GM23338 (cell line): ENCODE data around the gene SLIT1. TPM values are rescaled to one million over a fixed set of nuclear protein-coding genes. Genes with fewer than 3 reads are reported as not detected.
A peak's percentile ranks its signal among the peaks of the same experiment; 100 is the strongest.

ENCODE experiments used
- ATAC-seq: fragments of 200-7000 bp; cut with Tn5 transposase; 3 replicates; pipeline ENCODE4 v1.9.1; 2020
- DNase-seq: peaks from one replicate; pipeline ENCODE4 v3.0.0-alpha.2; 2015; ENCODE audit warnings: low spot score
- H2AFZ ChIP-seq: fragments of 200-600 bp; sonication (generic); 2 replicates; pipeline ENCODE4 v1.8.0; 2016; ENCODE audit warnings: antibody characterized with exemption, mild to moderate bottlenecking, moderate library complexity
- H3F3A ChIP-seq: fragments of 200-600 bp; sonication (generic); replicated peaks from 2 replicates; pipeline ENCODE4 v1.8.0; 2017; ENCODE audit warnings: antibody characterized with exemption, mixed run types, low read depth
- H3K27ac ChIP-seq: fragments of 200-600 bp; sonication (generic); 2 replicates; pipeline ENCODE4 v1.6.1; 2016; ENCODE audit warnings: low read depth
- H3K27me3 ChIP-seq: fragments of 200-600 bp; sonication (generic); 2 replicates; pipeline ENCODE4 v1.8.0; 2016; ENCODE audit warnings: mild to moderate bottlenecking, mixed run types, moderate library complexity; ENCODE audit not compliant: insufficient read depth
- H3K36me3 ChIP-seq: fragments of 200-600 bp; sonication (generic); 2 replicates; pipeline ENCODE4 v1.8.0; 2016; ENCODE audit warnings: mild to moderate bottlenecking; ENCODE audit not compliant: insufficient read depth
- H3K4me1 ChIP-seq: fragments of 200-600 bp; sonication (generic); 2 replicates; pipeline ENCODE4 v1.8.0; 2016; ENCODE audit warnings: mild to moderate bottlenecking, moderate library complexity; ENCODE audit not compliant: insufficient read depth
- H3K4me2 ChIP-seq: fragments of 200-600 bp; sonication (generic); 2 replicates; pipeline ENCODE4 v1.7.1; 2017; ENCODE audit warnings: mixed run types
- H3K4me3 ChIP-seq: fragments of 200-600 bp; sonication (generic); 2 replicates; pipeline ENCODE4 v1.6.1; 2016; ENCODE audit warnings: mixed run types
- H3K79me2 ChIP-seq: fragments of 200-600 bp; sonication (generic); replicated peaks from 2 replicates; pipeline ENCODE4 v1.8.0; 2017; ENCODE audit warnings: mild to moderate bottlenecking; ENCODE audit not compliant: insufficient read depth
- H3K9me2 ChIP-seq: fragments of 200-600 bp; sonication (generic); 2 replicates; pipeline ENCODE4 v1.8.0; 2017; ENCODE audit not compliant: insufficient read depth
- H4K20me1 ChIP-seq: fragments of 200-600 bp; sonication (generic); replicated peaks from 2 replicates; pipeline ENCODE4 v1.8.0; 2017; ENCODE audit warnings: mild to moderate bottlenecking; ENCODE audit not compliant: insufficient read depth
- H3K27ac Mint-ChIP-seq: 2 replicates; pipeline ENCODE4 v1.8.0; 2020; ENCODE audit warnings: inconsistent platforms, mild to moderate bottlenecking, moderate library complexity, mixed read lengths
- H3K27me3 Mint-ChIP-seq: 3 replicates; pipeline ENCODE4 v1.8.0; 2022; ENCODE audit warnings: low read depth, mild to moderate bottlenecking, moderate library complexity, mixed read lengths, inconsistent platforms; ENCODE audit not compliant: insufficient read depth, poor library complexity
- H3K36me3 Mint-ChIP-seq: 3 replicates; pipeline ENCODE4 v1.8.0; 2021; ENCODE audit warnings: low read depth, mild to moderate bottlenecking, inconsistent platforms, moderate library complexity, mixed read lengths
- H3K4me1 Mint-ChIP-seq: 3 replicates; pipeline ENCODE4 v1.8.0; 2020; ENCODE audit warnings: mild to moderate bottlenecking, inconsistent platforms, mixed read lengths
- H3K4me3 Mint-ChIP-seq: 3 replicates; pipeline ENCODE4 v1.8.0; 2021; ENCODE audit warnings: moderate library complexity, mild to moderate bottlenecking, inconsistent platforms, mixed read lengths
- H3K9me3 Mint-ChIP-seq: 3 replicates; pipeline ENCODE4 v1.8.0; 2020; ENCODE audit warnings: moderate library complexity, mild to moderate bottlenecking, inconsistent platforms, mixed read lengths
- CTCF ChIP-seq, 2 experiments: fragments of 200-600 bp in 1 of 2; sonication (generic) in 1 of 2; conservative IDR thresholded peaks; 2 replicates each; pipeline versions ENCODE4 v1.5.1 to v1.6.1; 2016 to 2017; ENCODE audit warnings: antibody characterized with exemption in 2 of 2, low read depth in 2 of 2, mild to moderate bottlenecking in 2 of 2, moderate library complexity in 1 of 2
- EZH2phosphoT487 ChIP-seq: fragments of 200-600 bp; sonication (generic); IDR thresholded peaks from one replicate; pipeline ENCODE4 v1.8.1; 2018; ENCODE audit warnings: antibody characterized with exemption; ENCODE audit not compliant: unreplicated experiment
- JUNB ChIP-seq: IDR thresholded peaks from one replicate; pipeline ENCODE4 v1.6.1; 2016; ENCODE audit warnings: antibody characterized with exemption; ENCODE audit not compliant: unreplicated experiment
- ZNF462 ChIP-seq: fragments of 250-450 bp; sonication (Bioruptor Pico); IDR thresholded peaks from 2 replicates; pipeline ENCODE4 v1.5.0; 2020; ENCODE audit warnings: mild to moderate bottlenecking, moderate library complexity
- polyA plus RNA-seq: library from polyadenylated mRNA; unstranded; fragments of >200 nt; fragmentation: Nextera tagmentation; extraction: Ambion mirVana; gene quantifications from 2 replicates; pipeline ENCODE4 v1.2.1, GENCODE V29; 2016
- total RNA-seq: library from RNA; depleted of rRNA; stranded (reverse); fragments of >200 nt; shearing (Covaris generic); gene quantifications from 2 replicates; pipeline ENCODE4 v1.2.3, GENCODE V29; 2014

SLIT1 gene
- total and polyA plus RNA-seq, 2 experiments from 2014 or later: 0.76 to 1.7 TPM

- peaks cover 16% of the 10 kb centered on the region for H3K4me1 Mint-ChIP-seq
- no peak for ATAC-seq
- 0 out of 3 replicates have a peak overlapping the region, but pooled peaks have one; percentile 26 for H3K4me3 Mint-ChIP-seq
Observed at GRCh38 chr10:97180363-97180755, 5.4 kb downstream of the SLIT1 start.

More at GRCh38 chr10:97180363-97180755, 5.4 kb downstream of the SLIT1 start:
- Mint-ChIP-seq H3K36me3 (no peaks in the 10 kb centered on the region), H3K9me3 (no peaks in the 10 kb centered on the region), H3K27ac (no peak overlapping the region), H3K27me3 (peaks cover 28% of the 10 kb centered on the region)
- no peak for DNase-seq
- Histone ChIP-seq H3K4me2 (peak overlapping the region; percentile 85; the same call in 1 of the 2 replicates), H3K36me3 (no peaks in the 10 kb centered on the region), H3F3A (no peaks in the 10 kb centered on the region; the same call in 1 of the 2 replicates), H3K27me3 (peaks cover 31% of the 10 kb centered on the region), H2AFZ (no peak overlapping the region), H3K9me2 (no peaks in the 10 kb centered on the region), H3K4me3 (peak overlapping the region; percentile 58), H3K27ac (no peak overlapping the region), H3K79me2 (no peaks in the 10 kb centered on the region), H4K20me1 (no peaks in the 10 kb centered on the region; the same call in 1 of the 2 replicates), H3K4me1 (no peaks in the 10 kb centered on the region; the same call in 1 of the 2 replicates)
- TF ChIP-seq CTCF (conservative IDR thresholded peaks at IDR 0.05; ENCODE audit: low read depth in 2 of 2) (no peak), JUNB (no peak), EZH2phosphoT487 (no peak), ZNF462 (no peak)
